Measurements from ENCODE around the gene ELMO1. TPM values are rescaled to one million over a fixed set of nuclear protein-coding genes. Genes with fewer than 3 reads are reported as not detected.

The ELMO1 gene
- total RNA-seq, 2 experiments from 2014 or later, result 72.8 to 75.3 TPM

DNA sequence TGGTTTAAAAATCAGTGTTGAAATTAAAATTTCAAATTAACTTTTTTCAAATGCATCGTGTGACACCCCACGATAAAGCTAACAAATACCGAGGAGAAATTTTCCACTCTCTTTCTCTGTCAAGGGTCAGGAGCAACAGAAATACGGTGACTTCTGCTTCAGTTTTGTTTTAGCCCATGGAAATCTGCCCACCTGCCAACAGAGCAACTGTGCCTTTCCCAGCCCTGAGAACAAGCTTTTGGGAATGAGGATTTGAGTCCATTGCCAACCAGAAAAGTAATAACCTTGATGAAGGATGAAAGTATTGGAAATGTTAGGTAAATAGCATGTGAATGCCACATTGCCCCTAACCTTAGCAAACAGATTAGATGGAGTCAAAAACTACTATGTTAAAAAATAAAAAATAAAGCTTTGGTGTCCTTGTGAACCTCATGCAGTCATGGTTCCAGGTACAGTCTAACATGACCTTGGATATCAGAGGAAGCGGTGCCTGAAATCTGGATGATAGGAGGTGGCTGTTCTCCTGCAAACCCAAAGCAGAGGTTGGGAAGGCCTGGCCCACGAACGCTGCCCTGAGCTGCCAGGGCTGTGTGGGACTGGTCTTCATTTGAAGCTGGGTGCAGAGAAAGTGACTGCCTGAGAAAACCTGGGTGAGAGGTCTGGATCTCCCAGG, 296.8 kb downstream of the ELMO1 start:
- H3K36me3 Mint-ChIP-seq (ENCODE audit: low read depth), result peaks cover 51% of the 10 kb centered on the region
- no peak for DNase-seq
- ChIA-PET POLR2A (interaction anchor here (0.6 kb wide), 1 partner anchor 259 kb away, joined by 3 read pairs; no protein-coding TSS in a partner anchor), CTCF (interaction anchor here (0.6 to 0.9 kb wide), 2 partner anchors 167 to 432 kb away, joined by 3 read pairs; no protein-coding TSS in a partner anchor)
- intact Hi-C loops (cut with micrococcal nuclease), result no loop called here
- H3K9me3 Mint-ChIP-seq, result peaks cover 9% of the 10 kb centered on the region
- H3K4me3 Mint-ChIP-seq, result no peak overlapping the region
- H3K4me1 Mint-ChIP-seq (ENCODE audit: low read depth), result peaks cover 17% of the 10 kb centered on the region
- H3K27ac Mint-ChIP-seq, result no peak overlapping the region
- no peak for ATAC-seq
- TF ChIP-seq, protein P1, sequence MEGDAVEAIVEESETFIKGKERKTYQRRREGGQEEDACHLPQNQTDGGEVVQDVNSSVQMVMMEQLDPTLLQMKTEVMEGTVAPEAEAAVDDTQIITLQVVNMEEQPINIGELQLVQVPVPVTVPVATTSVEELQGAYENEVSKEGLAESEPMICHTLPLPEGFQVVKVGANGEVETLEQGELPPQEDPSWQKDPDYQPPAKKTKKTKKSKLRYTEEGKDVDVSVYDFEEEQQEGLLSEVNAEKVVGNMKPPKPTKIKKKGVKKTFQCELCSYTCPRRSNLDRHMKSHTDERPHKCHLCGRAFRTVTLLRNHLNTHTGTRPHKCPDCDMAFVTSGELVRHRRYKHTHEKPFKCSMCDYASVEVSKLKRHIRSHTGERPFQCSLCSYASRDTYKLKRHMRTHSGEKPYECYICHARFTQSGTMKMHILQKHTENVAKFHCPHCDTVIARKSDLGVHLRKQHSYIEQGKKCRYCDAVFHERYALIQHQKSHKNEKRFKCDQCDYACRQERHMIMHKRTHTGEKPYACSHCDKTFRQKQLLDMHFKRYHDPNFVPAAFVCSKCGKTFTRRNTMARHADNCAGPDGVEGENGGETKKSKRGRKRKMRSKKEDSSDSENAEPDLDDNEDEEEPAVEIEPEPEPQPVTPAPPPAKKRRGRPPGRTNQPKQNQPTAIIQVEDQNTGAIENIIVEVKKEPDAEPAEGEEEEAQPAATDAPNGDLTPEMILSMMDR (IDR thresholded peaks at IDR 0.05), result no peak
- H3K27me3 Mint-ChIP-seq, result no peaks in the 10 kb centered on the region

GRCh38 chr7:37150856-37151255, 297.8 kb downstream of the ELMO1 start:
- Mint-ChIP-seq H3K9me3 (peaks cover 4% of the 10 kb centered on the region), H3K4me1 (ENCODE audit: low read depth) (peaks cover 13% of the 10 kb centered on the region), H3K4me3 (no peak overlapping the region), H3K27me3 (no peaks in the 10 kb centered on the region), H3K27ac (no peak overlapping the region), H3K36me3 (ENCODE audit: low read depth) (peaks cover 45% of the 10 kb centered on the region)
- TF ChIP-seq, protein P1 (IDR thresholded peaks at IDR 0.05), result no peak
- ChIA-PET POLR2A (no interaction called here), CTCF (no interaction called here)
- DNase-seq, result no peak
- no peak for ATAC-seq
- intact Hi-C loops (cut with micrococcal nuclease), result no loop called here

DNA sequence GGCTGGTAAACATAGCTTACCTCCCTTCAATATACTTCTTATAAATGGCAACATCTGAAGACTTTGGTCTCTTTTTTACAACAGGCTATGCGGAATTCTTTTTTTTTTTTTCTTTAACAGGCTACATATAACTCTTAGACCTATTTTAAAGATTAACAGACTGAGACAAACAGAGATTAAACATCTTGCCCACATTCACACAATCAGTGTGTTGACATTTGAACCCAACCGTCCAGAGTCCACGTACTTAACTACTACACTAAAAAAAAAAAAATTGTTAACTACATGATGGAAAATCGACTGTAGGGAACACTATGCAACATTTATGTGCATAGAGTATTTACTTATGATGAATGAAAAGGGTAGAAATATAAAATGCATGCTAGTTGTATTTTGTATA, 298.5 kb downstream of the ELMO1 start:
- DNase-seq (no peak), ATAC-seq (no peak)
- Mint-ChIP-seq H3K27me3 (no peaks in the 10 kb centered on the region), H3K9me3 (no peaks in the 10 kb centered on the region), H3K4me3 (no peak overlapping the region), H3K4me1 (ENCODE audit: low read depth) (peaks cover 8% of the 10 kb centered on the region), H3K36me3 (ENCODE audit: low read depth) (peaks cover 40% of the 10 kb centered on the region), H3K27ac (no peak overlapping the region)
- CTCF ChIA-PET, result no interaction called here
- TF ChIP-seq, protein P1 (IDR thresholded peaks at IDR 0.05), result no peak
- intact Hi-C loops (cut with micrococcal nuclease), result no loop called here
- POLR2A ChIA-PET, result no interaction called here

DNA sequence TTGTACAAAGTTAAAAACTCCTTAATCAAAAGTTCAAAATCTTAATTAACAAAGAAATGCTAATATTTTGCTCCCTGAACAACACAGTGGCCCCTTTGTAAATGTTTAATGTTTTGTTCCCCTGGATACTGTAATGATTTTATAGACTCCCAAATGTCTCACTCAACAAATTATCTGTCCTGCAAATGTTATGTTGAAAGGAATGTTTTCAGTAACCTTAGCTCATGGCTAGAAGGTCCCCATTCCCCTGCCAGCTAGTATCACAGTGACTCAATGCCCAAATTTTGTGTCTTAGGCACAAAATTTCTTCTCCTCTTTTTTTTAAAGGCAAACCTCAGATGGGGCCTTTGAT, 298.9 kb downstream of the ELMO1 start:
- TF ChIP-seq, protein P1 (IDR thresholded peaks at IDR 0.05), result no peak
- H3K4me1 Mint-ChIP-seq (ENCODE audit: low read depth), result peaks cover 4% of the 10 kb centered on the region
- ChIA-PET POLR2A (no interaction called here), CTCF (no interaction called here)
- DNase-seq (no peak), ATAC-seq (no peak)
- no peaks in the 10 kb centered on the region for H3K9me3 Mint-ChIP-seq
- H3K4me3 Mint-ChIP-seq, result no peak overlapping the region
- intact Hi-C loops (cut with micrococcal nuclease), result no loop called here
- H3K27ac Mint-ChIP-seq, result no peak overlapping the region
- H3K36me3 Mint-ChIP-seq (ENCODE audit: low read depth), result peaks cover 36% of the 10 kb centered on the region
- no peaks in the 10 kb centered on the region for H3K27me3 Mint-ChIP-seq

DNA sequence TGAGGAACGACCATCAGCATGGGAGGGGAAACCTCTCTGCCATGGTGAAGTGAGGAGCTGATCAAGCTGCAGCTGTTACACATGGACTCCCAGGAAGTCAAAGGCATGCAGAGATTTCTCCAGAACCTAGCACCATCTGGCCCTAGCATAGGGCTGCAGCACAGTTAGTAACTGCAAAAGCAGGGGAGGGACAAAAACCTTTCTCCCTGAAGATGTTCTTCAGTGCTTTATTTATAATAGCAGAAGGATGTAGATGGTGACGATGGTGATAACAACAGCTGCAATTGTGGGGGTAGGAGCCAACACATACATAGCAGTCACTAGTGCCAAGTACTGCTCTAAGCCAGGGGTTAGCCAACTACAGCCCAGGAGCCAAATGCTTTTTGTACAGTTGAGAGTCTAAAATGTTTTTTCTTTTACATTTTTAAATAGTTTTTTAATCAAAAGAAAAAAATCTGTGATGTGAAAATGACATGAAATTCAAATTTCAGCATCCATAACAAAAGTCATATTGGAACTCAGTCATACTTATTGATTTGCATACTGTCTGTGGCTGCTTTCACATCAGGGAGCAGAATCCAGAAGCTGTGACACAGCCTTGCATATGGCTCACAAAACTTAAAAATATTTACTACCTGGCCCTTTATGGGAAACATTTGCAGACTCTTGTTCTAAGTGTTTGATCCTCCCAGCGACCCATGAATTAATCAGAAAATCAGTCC, 299.5 kb downstream of the ELMO1 start:
- no peak for DNase-seq
- Mint-ChIP-seq H3K4me1 (ENCODE audit: low read depth) (no peaks in the 10 kb centered on the region), H3K36me3 (ENCODE audit: low read depth) (peaks cover 30% of the 10 kb centered on the region), H3K27me3 (no peaks in the 10 kb centered on the region), H3K9me3 (no peaks in the 10 kb centered on the region), H3K4me3 (no peak overlapping the region), H3K27ac (no peak overlapping the region)
- no peak for ATAC-seq
- ChIA-PET POLR2A (no interaction called here), CTCF (no interaction called here)
- intact Hi-C loops (cut with micrococcal nuclease), result no loop called here
- TF ChIP-seq, protein P1 (IDR thresholded peaks at IDR 0.05), result no peak
